HG03064 (cell line): ENCODE measurements around the gene COQ4.

Source experiments
- ATAC-seq: cut with Tn5 transposase; IDR thresholded peaks from one replicate; pipeline ENCODE4 v1.9.1; 2021; ENCODE audit warnings: low read depth; ENCODE audit not compliant: unreplicated experiment

The COQ4 gene

DNA sequence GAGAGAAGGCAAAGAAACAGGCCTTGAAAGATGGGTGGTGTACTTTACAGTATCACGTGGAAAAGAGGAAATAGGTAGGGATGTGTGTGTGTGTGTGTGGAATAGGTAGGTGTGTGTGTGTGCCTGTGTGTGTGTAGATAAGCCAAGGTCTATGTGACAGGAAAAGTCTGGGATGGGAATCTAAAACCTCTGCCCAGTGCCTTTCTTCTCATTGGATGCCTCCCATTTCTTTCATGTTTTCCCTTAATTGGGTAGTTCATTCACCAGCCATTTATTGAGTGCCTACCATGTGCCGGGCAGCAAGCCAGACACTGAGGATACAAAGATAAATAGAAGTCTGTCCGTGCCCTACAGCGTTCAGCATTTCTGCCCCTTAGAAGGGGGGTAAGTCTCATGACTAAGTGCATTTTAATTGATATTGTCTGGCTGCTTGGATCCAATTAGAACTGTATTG lies 49.6 kb downstream of the COQ4 start:
- no peak for ATAC-seq

DNA sequence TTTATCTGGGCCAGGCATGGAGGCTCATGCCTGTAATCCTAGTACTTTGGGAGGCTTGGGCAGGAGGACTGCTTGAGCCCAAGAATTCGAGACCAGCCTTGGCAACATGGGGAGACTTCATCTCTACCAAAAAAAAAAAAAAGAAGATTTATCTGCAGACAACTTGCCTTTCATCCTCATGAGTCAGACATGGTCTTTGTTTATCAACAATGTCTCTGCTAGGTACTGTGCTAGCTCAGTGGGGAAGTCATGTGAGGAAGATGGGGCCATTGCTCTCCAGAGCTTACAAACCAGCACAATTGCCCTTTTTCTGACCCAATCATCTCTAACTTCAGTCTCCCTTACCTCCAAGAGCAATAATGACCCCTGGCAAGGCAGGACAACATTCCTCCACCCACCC lies 50.1 kb downstream of the COQ4 start:
- no peak for ATAC-seq

DNA sequence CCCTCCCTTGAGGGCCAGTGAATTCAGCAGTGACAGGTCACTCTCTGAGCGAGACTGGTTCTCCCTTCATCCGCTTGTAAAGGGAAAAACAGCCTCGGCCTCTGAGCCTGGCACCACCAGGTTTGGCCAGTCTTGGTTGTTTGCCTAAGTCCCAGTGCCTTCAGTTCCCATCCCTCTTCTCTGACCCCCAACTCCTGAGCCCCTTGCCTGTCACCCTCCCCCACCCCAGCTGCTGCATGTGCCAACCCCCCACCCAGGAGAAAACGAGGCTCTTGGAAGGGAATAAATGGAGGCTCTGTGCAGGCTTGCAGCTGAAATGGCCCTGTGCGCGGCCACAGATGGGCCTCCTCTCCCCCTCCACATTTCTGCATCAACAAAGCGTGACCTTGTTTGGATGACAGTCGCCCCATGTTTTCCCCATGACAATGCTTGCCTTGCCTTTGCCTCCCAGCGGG lies 51.6 kb downstream of the COQ4 start:
- ATAC-seq: no peak

DNA sequence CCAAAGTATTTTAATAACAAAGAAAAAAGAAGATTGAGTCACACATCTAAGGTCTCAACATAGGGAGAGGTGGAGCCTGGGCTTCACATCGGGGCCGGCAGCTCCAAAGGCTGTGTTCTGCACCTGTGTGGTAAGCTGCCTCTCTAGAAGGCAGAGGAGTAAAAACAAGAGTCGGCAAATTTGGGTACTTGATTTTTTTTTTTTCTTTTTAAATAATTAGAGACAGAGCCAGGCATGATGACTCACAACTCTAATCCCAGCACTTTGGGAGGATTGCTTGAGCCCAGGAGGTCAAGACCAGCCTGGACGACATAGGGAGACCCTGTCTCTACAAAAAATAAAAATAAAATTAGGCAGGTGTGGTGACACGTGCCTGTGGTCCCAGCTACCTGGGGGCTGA lies 53.2 kb downstream of the COQ4 start:
- ATAC-seq: no peak

DNA sequence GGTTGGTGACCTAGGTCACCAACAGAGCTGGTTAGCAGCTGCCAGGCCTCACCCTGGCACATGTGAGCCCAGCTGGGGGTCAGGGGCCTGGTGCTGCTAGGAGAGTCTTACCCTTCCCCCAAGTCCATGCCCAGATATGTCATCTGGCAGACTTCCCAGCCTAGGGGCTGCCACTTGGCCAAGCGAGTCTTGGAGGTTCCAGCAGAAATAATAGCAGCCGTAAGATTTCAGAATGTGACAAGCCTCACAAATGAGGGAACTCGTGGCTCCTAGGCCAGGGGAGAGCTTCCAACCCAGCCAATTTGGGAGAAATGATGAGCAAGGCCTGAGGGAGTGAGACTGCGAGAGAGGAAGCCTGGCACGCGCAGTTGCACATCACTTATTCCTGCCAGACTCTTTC lies 59.6 kb downstream of the COQ4 start:
- no peak for ATAC-seq

DNA sequence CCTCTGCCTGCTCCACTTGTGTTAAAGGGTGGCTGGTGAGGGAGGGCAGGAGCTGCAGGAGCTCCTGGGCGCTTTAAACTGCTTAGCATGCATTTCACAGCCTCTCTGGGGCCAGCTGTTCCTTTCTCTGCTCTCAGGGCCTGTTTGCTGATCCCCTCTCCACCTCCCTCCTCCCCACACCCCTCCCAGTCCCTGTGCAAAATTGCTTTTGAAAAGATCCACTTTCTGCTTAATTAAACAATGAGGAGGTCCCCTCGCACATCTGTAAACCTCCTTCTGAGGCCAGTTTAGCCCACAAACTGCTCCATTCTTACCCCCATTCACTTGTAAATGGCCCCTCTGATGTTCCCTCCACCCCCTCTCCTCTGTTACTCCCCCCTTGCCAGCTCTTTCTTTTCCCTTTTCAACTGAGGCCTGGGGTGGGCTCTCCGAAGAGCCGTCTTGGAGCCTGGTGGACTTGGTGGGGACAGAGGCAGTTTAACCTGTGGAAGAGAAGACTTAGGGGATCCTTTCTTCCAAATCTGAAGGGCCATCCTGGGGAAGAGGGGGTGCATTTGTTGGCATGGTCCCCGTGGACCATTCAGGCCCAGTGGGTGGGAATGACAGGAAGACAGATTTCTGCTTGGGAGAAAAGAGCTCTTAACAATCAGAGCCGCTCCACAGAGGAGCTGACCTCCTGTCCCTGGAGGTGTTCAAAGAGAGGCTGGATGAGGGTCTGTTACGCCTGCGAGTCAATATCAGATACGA lies 60.5 kb downstream of the COQ4 start:
- no peak for ATAC-seq
